SW 1271 (cell line): ENCODE measurements around the gene ZNF584.

Experiments
- DNase-seq, 2 experiments: peaks; one replicate each; lab custom pipeline; 2025; lab: John Stamatoyannopoulos, UW

ZNF584 gene

DNA sequence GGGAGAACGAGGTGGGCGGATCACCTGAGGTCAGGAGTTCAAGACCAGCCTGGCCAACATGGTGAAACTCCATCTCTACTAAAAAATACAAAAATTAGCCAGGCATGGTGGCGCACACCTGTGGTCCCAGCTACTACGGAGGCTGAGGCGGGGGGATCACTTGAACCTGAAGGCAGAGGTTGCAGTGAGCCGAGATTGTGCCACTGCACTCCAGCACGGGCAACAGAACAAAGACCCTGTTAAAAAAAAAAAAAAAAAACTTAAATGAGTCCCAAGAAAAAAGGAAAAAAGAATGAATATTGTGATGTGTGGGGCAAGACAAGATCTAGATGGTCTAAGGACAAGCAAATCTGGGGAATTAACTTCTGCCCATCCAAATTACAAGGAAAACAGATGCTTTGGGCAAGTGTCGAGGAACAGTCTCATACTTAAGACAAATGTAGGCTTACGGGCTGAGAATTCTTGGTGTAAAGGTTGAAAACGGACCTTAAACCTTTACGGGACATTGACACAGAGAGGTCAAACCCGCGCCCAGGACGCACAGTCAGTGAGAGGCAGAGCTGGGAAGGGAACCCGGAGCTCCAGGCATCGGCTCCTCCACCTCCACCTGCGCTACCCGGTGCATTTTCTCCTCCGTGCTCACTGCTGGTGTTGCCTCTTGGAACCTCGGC, 57.8 kb downstream of the ZNF584 start:
- no peak for DNase-seq

DNA sequence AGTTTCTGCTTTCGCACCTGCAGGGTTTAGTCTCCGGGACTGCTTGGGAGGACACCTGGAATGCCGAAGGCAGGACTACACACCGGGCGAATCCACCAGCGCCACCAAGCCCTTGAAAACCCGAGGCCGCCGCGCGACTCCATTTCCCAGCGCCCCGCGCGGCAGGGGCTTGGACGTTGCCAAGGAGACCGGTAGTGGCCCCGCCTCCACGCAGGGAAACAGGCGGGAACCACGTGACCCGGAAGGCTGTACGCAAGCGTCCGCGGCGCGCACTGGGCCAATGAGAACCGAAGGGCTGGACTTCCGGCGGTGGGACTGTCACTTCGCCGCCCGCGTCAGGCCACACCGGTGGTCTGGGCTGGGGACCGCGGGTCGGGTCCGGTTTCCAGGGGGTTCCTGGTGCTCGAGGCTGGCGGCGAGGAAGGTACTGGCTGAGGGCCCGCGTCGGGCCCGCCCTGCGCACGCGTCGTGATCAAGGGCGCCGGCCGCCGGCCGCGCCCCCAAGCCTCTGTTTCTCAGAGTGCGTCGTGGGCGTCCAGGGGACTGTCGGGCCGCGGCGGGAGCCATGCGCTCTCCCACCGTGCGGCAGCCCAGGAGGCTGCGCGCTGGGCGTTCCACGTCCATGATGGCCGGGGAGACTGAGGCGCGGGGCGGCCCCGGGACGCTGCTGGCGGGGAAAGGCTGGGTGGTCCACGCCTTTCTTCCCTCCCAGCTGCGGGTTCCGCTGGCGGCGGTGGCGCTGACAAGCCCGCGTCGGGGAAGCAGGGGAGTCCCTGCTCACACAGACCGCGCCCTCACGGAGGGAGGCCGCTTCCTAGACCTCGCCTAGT, 58.5 kb downstream of the ZNF584 start, which contains the start of gene ZNF324:
Gene ZNF324 (plus strand): TSS at position 321 of the 830 bp plus-strand sequence. CDS start 2,106 bp downstream, outside the sequence.
- peak; percentile 72 to 84 for DNase-seq
